ENCODE results near the gene PAEP.
"Not testable (repeated sequence)": the region's sequence is repeated elsewhere in the genome, so short reads cannot be mapped to it uniquely, and the experiment has no call there.

The PAEP gene

DNA sequence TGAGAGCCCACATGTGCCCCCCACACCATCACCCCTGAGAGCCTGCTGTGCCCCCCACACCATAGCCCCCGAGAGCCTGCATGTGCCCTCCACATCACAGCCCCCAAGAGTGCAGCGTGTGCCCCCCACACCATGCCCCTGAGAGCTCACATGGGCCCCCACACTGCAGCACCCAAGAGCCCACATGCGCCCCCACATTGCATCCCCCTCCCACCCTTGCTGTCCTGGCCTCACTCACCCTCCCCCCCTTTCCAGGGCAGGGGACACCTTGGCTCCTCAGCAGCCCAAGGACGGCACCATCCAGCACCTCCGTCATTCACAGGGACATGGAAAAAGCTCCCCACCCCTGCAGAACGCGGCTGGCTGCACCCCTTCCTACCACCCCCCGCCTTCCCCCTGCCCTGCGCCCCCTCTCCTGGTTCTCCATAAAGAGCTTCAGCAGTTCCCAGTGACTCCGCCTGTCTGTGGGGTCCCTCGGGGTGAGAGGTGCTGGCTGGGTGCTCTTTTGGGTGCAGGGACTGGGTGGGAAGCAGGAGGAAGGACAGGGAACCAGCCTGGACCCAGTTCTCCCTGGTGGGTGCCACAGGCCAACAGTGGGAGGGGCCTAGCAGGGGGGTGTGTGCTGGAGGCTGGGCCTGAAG is 35.3 kb upstream of the PAEP start:
- no peak for DNase-seq

DNA sequence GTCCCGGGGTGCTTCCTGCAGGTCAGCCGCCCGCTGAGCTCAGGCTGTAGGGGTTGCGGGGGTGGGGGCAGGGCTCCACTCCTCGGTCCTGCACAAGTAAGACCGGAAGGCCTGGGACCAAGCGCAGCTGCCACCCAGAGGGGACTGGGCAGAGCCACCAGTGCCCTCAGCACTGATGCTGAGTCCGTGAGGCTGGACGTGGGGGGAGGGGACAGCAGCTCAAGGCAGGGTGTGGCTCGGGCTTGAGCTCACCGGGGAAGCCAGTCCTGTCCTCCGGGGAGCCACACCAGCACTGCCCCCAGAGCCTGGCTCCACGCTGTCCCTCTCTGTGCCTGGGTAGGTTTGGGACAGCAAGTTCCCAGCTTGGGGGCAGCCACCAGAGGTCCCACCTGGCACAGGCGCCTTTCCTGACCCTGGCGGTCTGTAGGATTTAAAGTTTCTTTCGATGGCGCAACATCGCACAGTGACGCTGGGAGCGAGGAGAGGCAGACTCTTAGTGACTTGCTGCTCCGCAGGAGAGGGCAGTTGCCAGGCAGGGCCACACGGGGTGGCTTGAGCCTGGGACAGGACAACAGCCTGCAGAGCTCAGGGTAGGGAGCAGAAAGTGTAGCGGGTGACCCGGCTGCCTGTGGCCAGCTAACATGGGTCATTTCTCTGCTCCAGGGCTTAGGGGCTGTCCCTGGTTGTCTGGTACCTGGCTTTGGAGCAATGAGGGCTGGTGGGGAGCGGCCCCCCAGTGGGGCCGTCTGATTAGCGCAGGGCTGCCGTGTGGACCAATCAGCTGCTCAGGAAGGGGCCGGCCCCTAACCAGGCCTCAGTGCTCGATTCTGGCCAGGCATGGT is 34.6 kb upstream of the PAEP start:
- DNase-seq = no peak

DNA sequence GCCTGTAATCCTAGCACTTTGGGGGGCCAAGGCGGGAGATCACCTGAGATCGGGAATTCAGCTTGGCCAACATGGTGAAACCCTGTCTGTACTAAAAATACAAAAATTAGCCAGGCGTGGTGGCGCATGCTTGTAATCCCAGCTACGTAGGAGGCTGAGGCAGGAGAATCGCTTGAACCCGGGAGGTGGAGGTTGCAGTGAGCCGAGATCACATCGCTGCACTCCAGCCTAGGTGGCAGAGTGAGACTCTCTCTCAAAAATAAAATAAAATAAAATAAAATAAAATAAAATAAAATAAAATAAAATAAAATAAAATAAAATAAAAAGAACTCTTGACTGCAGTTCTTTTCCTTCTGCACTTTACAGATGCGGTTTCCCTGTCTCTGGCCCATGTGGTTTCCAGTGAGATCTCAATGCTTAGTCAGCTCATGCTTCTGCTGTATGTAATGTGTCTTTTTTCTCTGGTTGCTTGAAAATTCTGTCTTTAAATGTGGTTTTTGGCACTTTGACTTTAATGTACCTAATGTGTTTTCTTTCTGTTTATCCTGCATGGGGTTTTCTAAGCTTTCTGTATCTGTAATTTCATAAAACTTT is 32.6 kb upstream of the PAEP start:
- DNase-seq = not testable (repeated sequence)

DNA sequence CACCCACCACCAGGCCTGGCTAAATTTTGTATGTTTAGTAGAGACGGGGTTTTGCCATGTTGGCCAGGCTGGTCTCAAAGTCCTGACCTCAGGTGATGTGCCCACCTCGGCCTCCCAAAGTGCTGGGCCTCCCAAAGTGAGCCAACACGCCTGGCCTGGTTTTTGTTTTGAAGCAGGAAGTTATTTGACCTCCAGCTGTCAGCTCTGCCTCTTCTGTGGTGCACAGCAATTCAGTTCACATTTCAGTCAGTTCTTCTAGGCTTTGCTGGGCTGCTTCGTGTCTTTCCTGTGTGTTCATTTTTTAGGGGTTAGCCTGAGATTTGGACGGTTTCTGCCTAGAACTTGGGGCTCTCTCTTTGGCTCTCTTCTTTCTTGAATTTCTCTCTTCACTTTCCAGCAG is 31.4 kb upstream of the PAEP start:
- DNase-seq = no peak

DNA sequence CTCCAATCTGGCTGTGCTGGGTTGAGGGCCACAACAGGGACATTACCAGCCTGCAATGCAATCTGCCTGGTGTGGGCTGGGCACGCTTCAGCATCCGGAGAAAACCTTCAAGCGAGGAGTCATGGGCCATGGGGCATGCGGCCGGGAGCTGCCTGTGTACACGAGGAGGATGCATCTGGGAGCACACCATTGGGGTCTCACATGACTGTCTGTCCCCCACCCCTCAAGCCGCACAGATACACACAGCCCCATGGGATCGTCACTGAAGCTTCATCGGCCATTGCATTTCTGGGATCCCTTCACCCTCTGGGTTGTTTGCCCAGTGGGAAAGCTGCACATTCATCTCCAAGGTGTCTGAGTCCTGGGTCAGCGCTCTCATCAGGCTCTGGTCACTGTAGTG is 30.5 kb upstream of the PAEP start:
- DNase-seq = no peak

DNA sequence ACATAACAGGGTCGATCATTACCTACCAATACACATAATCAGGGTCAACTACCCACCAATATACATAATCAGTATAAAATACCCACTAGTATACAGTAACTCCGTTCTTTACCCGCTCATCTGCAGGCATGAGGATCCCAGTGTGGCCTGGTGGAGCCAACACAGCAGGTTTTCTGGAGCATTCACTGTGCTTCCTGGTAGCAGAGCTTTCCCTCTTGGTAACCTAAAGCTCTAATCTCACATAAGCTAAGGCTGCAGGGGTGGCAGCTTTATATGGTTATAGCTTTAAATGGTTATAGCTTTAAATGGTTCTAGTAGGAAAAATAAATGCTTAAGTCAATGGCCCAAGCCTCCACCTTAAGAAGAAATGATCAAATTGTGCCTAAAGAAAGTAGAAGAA is 28.4 kb upstream of the PAEP start:
- DNase-seq = no peak

DNA sequence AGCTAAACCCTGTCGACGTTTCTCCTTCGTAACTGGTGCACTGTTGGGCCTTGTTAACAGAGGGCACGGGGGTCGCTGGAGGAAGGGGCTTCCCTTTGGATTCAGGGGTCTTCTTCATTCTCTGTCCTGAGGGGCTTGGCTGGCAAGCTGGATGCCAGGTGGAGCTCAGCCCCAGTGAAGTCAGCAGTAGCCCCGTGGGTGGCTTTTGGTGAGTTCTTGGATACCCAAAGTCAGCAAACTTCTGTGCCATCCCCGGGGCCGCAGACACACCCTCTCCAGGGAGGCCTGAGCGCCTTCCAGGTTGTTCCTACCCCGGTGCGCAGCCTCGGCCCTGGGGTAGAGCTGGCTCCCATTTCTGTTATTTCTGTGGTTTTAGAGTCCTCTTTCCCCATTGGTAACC is 27.9 kb upstream of the PAEP start:
- DNase-seq = no peak

DNA sequence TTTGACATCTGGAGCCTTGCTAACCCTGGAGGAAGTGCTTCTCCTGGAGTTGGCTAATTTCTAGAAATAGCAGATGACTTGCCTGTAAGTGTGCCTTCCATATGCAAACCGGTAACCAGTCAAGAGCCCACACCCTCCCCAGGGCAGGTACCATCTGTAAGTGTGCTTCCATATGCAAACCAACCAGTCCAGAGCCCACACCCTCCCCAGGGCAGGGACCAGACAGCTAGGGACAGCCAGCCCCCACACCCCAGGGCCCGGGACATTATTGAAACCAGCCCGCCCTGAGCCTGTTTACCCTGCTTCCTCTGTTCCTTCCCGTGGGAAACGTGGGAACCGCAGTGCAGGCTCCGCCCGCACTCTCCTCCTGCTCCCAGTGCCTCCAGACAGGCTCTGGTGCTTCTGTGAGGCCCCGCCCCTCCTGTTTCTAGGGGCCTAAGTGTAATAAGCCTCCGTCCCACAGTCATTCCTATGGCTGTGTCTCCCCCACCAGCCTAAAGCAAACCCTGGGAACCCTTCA is 27.3 kb upstream of the PAEP start:
- DNase-seq = not testable (repeated sequence)

DNA sequence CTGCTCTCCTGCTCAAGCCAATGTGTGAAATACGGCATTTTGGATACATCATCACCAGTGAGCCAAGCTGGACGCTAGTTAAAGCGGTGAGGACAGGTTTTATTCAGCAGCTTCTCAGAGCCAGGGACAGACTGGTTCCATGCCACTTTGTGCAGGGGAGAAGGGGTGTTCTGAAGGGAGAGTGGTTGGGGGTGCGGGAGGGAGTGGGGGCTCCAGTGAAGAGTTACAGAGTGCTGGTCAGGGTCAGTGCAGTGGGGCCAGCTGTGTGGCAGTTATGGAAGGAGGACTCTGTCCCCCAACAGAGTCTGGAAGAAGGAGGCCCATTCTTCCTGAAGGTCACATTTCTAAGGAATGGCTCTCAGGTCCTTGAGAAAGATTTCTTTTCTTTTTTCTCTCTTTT is 26.7 kb upstream of the PAEP start:
- not testable (repeated sequence) for DNase-seq

DNA sequence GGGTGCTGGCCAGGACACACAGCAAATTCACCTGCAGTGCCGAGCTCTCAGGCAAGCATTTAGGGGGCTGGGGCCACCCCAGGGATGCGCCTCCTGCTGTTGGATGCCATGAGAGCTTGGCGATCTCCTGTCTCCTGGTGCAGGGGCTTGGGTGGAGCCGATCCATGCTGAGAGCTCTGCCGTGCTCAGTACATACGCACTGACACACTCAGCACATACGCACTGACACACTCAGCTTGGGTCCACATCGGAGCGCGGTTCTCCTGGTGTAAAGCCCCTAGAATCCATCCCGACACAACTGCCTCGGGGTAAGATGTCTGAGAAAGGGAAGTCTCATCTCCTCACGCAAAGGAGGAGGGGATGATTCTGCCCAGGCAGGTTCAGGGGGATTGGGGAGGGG is 25.9 kb upstream of the PAEP start:
- DNase-seq = not testable (repeated sequence)

DNA sequence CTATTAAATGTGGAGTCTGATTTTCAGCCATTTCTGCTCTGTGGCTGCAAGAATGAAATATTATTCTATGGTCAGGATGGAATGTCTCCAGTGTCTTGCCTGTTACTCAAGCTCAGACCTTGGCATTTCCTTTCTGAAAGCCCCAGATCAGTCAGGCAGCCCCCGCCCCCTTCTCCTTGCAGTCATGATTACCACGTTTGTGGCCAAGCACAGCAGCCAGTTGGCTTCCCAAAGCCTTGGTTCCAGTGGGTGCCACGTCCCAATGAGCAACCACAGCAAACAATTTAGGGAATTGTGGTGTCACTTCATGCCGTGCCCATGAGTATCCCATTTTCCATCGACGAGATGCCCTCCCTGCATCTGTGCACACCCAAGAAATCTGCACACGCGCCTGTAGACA is 25.3 kb upstream of the PAEP start:
- DNase-seq = no peak

DNA sequence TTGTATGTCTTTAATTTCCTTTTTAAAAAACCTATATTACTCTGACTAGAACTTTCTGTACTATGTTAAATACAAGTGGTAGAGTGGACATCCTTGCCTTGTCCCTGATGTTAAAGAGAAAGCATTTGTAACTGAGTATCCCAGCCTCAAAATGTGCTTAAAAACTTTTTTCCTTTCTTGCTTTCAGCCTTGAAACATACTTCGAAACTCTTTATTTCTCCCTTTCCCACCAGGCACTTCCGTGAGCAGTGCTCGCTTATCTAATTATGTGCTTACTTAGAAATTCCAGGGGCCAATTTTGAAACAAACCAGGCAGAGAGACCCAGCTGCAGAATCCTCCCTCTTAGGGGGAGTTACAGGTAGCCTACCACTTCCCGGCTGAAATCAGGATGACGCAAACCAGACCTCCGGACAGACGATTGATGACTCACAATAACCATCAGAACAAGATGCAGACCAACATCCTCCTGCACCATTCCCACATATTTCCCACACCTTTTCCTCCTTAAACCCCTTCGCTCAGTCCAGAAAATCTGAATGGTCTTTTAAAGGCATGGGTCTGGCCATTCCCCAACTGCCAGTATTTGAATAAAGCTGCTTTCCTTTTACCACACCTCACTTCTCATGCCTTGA is 18.2 kb upstream of the PAEP start:
- not testable (repeated sequence) for DNase-seq

DNA sequence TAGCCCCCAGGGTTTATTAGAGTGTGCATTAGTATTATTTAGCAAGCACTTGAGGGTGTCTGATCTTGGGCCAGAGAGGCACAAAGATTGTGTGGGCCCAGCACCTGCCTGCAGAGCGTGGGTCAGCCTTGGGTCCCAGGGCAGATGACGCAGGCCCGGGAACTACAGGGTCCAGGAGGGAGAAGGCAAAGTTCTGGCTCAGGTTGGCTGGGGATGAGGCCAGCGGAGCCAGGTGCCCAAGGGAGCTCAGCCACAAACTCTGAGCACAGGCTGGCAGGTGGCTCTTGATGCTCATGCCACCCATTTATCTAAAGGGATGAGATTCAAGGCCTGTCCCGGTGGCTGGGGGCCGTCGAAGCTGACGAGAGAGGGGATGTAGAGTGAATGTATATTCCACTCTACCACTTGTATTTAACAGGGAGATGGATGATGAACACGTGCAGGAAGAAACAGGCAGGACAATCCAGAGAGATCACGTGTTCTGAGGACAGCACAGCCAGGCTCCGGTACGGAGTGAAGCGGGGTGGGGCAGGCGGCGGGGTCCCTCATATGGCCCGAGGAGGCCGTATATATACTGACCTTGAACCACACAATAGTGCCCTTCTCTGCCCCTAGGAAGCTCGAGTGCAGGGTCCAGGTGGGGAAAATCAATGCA is 16.4 kb upstream of the PAEP start:
- DNase-seq = no peak

DNA sequence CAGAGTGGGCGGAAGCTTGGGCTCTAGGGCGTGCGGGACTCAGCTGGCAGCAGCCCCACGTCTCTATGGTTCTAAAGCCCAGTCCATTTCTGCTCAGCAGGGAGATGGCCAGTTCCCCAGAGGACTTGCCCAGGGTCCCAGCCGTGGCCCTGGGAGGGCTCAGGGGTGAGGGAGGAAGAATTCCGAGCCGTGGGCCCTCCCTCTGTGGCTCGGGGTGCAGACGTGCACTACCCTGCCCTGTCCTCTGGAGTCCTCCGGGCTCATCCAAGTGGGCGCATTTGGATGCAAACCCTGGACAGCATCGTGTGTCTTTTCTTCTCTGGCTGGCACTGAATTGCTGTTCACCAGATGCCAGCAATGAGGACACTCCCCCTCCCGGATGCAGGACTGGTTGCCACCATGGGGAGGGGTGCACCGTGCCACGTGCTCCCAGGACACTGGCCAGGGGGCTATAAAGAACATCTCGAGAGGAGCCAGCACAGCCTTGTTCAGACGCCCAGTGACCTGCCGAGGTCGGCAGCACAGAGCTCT is 15.8 kb upstream of the PAEP start, which contains the start of gene OBP2A:
OBP2A (plus strand) TSS at position 481 of the 531 bp plus-strand sequence. CDS start 55 bp downstream, outside the sequence.
- not testable (repeated sequence) for DNase-seq

DNA sequence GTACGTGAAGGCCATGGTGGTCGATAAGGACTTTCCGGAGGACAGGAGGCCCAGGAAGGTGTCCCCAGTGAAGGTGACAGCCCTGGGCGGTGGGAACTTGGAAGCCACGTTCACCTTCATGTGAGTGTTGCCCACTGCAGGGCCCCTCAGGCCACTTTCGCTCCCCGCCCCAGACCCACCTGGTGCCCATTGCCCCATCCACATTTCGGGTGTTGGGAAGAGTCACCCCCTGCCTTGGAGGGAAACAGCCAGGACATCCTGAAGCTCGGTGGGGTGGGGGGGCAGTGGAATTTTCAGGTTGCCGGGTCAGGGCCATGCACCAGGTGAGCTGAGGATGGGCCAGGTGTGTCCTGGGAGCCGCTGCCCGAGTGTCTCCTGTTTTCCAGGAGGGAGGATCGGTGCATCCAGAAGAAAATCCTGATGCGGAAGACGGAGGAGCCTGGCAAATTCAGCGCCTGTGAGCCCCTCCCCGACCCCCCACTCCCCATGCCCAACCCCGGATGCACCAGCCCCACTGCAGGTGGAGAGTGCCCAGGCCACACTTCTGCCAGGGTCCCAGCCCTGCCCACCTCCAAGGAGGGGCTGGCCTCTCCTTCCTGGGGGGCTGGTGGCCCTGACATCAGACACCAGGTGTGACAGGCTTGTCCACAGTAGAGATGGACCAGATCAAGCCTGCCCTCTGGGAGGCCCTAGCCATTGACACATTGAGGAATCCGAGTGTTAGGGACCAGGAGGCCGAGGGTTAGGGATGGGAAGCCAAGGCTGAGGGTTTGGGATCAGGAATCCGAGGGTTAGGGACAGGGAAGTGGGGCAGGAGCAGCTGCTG is 14.6 kb upstream of the PAEP start:
- DNase-seq = not testable (repeated sequence)

DNA sequence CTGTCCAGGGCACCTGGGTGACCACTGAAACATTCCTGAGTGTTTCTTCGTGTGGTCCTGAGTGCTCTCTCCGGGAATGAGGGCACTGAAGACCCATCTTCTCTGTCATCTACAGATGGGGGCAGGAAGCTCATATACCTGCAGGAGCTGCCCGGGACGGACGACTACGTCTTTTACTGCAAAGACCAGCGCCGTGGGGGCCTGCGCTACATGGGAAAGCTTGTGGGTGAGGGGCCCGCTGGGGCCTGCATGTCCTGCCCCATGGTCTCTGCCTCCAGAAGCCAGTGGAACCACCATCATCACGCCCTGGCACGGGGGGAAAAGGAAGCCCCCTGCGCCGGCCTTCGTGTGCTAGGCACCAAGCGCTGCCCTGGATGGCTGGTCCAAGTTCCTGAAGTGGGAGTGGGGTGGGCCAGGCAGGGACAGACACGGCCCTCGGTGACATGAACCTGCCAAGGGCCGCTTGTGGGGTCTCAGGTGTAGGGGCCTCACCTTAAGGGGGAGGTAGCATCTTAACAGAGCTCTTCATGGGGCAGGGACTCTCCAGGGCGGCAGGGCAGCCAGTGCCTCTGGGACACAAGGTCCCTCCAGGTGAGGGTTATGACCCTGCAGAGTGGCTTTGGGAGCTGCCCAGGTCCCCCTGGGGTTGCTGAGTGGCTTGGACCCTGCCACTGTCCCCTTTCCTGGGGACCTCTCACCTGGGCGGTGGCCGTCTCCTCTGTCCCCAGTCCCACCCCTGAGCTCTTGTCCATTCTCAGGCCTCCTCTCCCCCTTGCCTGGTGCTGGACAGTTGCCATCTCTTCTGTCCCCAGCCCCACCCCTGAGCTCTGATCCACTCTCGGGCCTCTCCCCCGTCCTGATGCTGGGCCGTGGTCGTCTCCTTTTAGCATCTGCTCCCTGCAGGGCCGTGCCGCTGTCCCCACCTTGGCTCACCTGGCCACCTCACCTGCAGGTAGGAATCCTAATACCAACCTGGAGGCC is 13.5 kb upstream of the PAEP start:
- DNase-seq = no peak

DNA sequence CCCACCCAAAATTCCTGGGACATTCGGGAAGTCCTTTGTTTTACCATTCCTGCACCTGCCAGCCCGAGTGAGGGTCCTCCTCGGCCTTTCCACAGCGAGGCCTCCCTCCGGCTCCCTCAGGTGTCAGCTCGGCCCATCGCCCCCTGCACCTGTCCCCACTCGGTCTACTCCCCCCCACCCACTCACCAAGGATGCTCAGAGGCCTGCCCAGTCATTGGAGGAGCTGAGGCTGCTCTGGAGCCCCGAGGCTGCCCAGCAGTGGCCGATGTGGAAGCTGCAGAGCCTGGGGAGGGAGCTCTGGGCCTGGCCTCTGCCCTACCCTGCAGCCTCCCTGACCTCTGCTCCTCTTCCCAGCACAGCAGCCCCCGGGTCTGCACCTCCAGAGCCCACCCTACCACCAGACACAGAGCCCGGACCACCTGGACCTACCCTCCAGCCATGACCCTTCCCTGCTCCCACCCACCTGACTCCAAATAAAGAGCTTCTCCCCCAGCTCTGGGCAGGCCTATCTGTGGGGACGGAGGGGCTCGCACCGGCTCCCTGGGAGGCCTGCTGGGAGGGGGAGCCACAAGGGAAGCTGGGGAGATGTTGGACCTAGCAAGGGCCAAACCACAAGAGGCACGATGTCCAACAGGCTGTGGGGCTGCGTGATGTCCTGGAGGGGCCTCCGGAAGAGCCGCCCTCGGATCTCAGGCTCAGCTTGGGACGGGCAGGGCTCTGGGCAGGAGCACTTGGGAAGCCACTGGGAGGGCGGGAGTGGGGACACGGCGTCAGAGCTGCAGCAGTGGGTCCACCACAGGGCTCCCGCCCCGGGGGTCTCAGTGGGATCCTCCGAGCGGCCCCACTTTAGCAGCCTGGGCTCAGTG is 11.8 kb upstream of the PAEP start:
- DNase-seq = not testable (repeated sequence)

DNA sequence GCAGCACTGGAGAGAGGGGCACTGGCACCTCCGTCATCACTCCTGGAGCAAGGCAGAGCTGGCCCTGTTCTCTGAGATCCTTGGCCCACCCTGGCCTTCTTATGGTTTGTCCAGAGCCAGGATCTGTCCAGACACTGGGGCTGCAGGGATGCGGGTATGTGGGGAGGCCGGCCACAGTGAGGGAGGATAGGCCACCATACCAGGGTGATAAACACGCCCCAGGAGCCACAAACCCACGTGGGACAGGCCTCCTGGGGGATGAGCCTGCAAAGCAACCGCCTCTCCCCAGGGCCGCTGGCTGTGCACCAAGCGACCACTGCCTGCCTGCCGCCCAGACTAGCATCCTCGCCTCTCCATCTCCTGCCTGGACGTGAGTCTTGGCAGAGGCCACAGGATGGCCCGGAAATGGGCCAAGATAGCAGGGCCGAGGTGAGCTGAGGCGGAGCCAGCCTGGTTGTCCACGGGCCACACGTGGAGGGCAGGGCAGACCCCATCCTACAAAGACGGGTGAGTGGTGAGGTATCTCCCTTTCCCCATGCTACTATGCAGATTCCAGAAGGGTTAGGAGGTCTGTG is 11.1 kb upstream of the PAEP start:
- DNase-seq = no peak

DNA sequence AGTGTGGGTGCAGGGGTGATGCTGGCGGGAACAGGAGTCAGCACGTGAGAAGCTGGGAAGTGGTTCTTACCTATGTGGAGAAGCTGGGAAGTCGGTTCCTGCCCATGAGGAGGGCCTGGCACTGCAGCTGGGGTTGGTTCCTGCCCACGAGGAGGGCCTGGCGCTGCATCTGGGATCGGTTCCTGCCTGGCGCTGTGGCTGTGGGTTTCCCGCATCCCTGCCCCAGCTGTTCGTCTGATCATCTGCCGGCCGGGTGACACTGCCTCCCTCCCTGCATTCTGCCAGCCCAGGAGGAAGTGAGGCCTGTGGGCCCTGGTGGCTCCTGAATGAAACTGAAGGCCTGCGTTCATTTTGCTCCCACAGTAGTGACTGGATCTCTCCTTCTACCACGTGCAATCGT is 10.5 kb upstream of the PAEP start:
- no peak for DNase-seq
